Vagina (tissue), 2 donors: ENCODE measurements around the gene ITIH5.

Source experiments
- POLR2A ChIP-seq, 2 donors: fragments of 450-650 bp; IDR thresholded peaks; one replicate each; pipeline ENCODE4 v1.6.1; 2017; ENCODE audit warnings: antibody characterized with exemption in 2 of 2, mild to moderate bottlenecking in 2 of 2, moderate library complexity in 2 of 2
- TF ChIP-seq, protein P1 (sequence below), 3 experiments: fragments of 450-650 bp in 2 of 3; fragments of 200-600 bp in 1 of 3; sonication (generic) in 1 of 3; IDR thresholded peaks; one replicate each; pipeline ENCODE4 v1.5.1; 2017 to 2019; ENCODE audit warnings: antibody characterized with exemption in 3 of 3, mild to moderate bottlenecking in 2 of 3, moderate library complexity in 2 of 3

DNA sequence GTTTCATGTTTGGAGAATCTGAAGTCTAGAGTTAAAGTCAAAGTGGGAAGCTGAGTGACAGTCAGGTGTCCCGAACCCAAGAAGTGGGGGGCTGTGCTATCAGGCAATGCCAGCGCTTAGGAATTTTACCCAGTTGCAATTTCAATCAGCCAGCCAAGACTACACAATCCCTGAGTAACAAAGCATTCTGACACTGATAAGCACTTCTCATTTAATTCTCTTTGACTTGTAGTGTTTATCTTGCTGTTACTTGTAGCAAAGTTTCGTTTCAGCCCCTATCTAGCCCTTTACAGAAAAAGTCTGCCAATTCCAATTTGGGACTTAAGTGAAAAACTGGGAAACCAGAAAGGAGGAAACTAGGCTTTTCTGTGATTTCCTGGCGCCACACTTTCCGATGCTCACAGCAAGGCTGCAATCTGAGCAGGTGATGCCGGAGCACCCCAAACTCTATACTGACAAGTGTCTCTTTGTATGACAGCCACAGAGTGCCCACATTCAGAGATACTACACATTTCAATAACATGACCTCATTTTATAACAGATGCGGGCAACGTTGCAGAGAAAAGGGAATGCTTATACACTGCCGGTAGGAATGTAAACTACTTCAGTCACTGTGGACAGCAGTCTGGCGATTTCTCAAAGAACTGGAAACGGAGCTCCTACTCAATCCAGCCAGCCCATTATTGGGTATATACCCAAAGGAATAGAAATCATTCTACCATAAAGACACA is 61.0 kb downstream of the ITIH5 start:
- TF ChIP-seq, protein P1, sequence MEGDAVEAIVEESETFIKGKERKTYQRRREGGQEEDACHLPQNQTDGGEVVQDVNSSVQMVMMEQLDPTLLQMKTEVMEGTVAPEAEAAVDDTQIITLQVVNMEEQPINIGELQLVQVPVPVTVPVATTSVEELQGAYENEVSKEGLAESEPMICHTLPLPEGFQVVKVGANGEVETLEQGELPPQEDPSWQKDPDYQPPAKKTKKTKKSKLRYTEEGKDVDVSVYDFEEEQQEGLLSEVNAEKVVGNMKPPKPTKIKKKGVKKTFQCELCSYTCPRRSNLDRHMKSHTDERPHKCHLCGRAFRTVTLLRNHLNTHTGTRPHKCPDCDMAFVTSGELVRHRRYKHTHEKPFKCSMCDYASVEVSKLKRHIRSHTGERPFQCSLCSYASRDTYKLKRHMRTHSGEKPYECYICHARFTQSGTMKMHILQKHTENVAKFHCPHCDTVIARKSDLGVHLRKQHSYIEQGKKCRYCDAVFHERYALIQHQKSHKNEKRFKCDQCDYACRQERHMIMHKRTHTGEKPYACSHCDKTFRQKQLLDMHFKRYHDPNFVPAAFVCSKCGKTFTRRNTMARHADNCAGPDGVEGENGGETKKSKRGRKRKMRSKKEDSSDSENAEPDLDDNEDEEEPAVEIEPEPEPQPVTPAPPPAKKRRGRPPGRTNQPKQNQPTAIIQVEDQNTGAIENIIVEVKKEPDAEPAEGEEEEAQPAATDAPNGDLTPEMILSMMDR (IDR thresholded peaks at IDR 0.05), result no peak
- TF ChIP-seq POLR2A (IDR thresholded peaks at IDR 0.05), result no peak
